ENCODE data around the gene NUP98. TPM values are rescaled to one million over a fixed set of nuclear protein-coding genes. Genes with fewer than 3 reads are reported as not detected.

The NUP98 gene
- total and polyA plus RNA-seq, 2 of the 13 experiments (the other 11 are each of a cell fraction or from before 2014, with no cell fraction given): 76.6 to 85.3 TPM

DNA sequence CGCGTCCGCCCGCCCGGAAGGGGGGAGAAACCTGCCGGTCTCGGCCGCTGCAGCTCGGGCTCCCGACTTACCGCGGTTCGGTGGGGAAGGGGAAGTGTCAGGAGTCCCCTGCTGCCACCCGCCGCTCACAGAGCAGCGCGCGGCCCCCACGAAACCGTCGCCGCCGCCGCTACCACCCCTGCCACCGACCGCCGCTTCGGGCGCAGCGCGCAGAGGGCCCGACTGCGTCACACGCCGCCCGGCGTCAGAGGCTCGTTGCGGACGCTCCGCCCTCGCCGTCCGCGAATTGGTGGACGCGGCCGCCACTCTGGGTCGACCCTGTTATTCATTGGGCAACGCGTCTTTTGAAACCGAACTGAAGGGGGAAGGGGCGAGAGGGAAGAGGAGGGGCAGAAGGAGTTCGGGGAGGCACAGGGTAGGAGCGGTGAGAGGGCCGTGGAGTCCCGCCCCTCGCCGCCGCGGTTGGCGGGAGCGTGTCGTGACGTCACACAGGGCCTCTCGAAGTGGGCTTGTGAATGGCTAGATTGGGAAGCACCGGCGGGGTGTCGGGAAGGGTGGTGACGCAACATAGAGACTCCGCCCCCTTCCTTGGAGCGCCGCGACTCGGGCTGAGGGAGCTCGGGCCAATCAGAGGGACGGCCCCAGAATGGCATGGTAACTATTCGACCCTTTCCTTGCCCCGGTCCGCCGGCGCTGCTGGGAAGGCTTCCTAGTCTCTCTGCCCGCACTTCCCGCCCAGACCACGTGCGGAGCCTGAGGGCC, at the start of gene NUP98 (continued):
- TF ChIP-seq, protein P1, sequence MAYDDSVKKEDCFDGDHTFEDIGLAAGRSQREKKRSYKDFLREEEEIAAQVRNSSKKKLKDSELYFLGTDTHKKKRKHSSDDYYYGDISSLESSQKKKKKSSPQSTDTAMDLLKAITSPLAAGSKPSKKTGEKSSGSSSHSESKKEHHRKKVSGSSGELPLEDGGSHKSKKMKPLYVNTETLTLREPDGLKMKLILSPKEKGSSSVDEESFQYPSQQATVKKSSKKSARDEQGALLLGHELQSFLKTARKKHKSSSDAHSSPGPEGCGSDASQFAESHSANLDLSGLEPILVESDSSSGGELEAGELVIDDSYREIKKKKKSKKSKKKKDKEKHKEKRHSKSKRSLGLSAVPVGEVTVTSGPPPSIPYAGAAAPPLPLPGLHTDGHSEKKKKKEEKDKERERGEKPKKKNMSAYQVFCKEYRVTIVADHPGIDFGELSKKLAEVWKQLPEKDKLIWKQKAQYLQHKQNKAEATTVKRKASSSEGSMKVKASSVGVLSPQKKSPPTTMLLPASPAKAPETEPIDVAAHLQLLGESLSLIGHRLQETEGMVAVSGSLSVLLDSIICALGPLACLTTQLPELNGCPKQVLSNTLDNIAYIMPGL (CRISPR knock-in tag; IDR thresholded peaks at IDR 0.05; ENCODE audit: borderline replicate concordance in 1 of 2, low read depth in 1 of 2): peak; percentile 75 to 91
- TF ChIP-seq GFI1 (CRISPR knock-in tag; IDR thresholded peaks at IDR 0.05; ENCODE audit: borderline replicate concordance) (peak; percentile 54; the same call in 1 of the 2 replicates), ZNF839 (CRISPR knock-in tag; IDR thresholded peaks at IDR 0.05; ENCODE audit: borderline replicate concordance) (peak; percentile 74; the same call in 1 of the 2 replicates), ZSCAN20 (CRISPR knock-in tag; IDR thresholded peaks at IDR 0.05; ENCODE audit: borderline replicate concordance) (no peak; the same call in 1 of the 2 replicates), HNRNPK (IDR thresholded peaks at IDR 0.05; ENCODE audit: low read depth, low read length, poor library complexity, severe bottlenecking) (peak; percentile 73), ZBTB20 (CRISPR knock-in tag; IDR thresholded peaks at IDR 0.05; ENCODE audit: borderline replicate concordance, low read depth) (peak; percentile 60; the same call in 1 of the 2 replicates), ATF3 (CRISPR knock-in tag; IDR thresholded peaks at IDR 0.05) (peak; percentile 82), JUN (CRISPR knock-in tag; IDR thresholded peaks at IDR 0.05) (peak; percentile 80), PCBP1 (IDR thresholded peaks at IDR 0.05; ENCODE audit: borderline replicate concordance, low read depth, low read length) (peak; percentile 68; the same call in 1 of the 2 replicates), TFDP2 (CRISPR knock-in tag; IDR thresholded peaks at IDR 0.05) (peak; percentile 90), FOXK1 (CRISPR knock-in tag; IDR thresholded peaks at IDR 0.05; ENCODE audit: borderline replicate concordance, low read depth) (peak; percentile 55; the same call in 1 of the 2 replicates)
- TF ChIP-seq, protein P2, sequence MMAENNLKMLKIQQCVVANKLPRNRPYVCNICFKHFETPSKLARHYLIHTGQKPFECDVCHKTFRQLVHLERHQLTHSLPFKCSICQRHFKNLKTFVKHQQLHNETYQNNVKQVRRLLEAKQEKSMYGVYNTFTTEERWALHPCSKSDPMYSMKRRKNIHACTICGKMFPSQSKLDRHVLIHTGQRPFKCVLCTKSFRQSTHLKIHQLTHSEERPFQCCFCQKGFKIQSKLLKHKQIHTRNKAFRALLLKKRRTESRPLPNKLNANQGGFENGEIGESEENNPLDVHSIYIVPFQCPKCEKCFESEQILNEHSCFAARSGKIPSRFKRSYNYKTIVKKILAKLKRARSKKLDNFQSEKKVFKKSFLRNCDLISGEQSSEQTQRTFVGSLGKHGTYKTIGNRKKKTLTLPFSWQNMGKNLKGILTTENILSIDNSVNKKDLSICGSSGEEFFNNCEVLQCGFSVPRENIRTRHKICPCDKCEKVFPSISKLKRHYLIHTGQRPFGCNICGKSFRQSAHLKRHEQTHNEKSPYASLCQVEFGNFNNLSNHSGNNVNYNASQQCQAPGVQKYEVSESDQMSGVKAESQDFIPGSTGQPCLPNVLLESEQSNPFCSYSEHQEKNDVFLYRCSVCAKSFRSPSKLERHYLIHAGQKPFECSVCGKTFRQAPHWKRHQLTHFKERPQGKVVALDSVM (CRISPR knock-in tag; IDR thresholded peaks at IDR 0.05): 0 out of 2 replicates have a peak, but pooled peaks have one; percentile 5
